NB4 (cell line): Measurements from ENCODE around the gene PHLDA2.

Source experiments
- DNase-seq: peaks from one replicate; pipeline ENCODE4 v3.0.0; 2010; ENCODE audit warnings: low read depth
- H3K4me3 ChIP-seq: one replicate; pipeline ENCODE4 v1.5.1; 2011; ENCODE audit warnings: mild to moderate bottlenecking, low read depth, low read length, moderate library complexity
- MYC ChIP-seq: IDR thresholded peaks from 2 replicates; pipeline ENCODE4 v1.6.1; 2011; ENCODE audit warnings: low read depth, low read length
- POLR2A ChIP-seq: IDR thresholded peaks from 2 replicates; pipeline ENCODE4 v1.6.1; 2011; ENCODE audit warnings: mild to moderate bottlenecking; ENCODE audit not compliant: insufficient read length; ENCODE audit errors: extremely low read depth
- TF ChIP-seq, protein P1 (sequence below): IDR thresholded peaks from one replicate; pipeline ENCODE4 v1.5.1; 2012; ENCODE audit warnings: low read depth, low read length
- TF ChIP-seq, protein P2 (sequence below): IDR thresholded peaks from 2 replicates; pipeline ENCODE4 v1.6.1; 2011; ENCODE audit warnings: low read depth, low read length

PHLDA2 gene

DNA sequence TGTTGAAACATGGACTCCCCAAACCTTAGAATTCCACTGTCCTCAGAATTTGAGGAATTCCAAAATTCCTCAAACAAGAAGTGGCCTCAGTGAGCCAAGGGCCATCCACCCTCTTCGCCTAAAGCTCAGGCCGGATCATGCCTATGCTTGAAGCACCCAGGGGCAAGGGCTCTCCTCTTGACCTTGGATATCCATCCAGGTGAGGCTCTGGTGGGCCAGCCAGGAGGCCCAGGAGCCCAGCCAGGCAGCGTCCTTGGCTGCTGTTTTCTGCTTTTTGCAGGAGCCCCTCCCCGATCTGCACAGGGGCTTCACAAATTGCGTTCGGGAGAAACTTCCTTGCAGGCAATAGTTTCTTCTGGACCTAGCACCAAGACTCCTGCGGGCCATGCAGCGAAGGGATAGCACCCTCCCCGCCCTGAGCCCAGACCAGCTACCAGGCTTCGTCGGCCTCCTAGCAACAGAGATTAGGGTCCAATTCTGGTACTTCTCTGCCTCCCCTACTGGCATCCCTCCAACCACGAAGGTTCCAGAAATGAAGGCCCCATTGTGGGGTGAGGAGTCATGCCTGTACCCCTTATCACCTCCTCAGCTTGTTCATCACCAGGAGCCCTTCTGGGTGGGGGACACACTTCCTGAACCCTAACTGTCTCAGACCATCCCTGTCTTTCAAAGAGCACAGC, 2.0 kb downstream of the PHLDA2 start:
- no peak for TF ChIP-seq MYC
- TF ChIP-seq, protein P1, sequence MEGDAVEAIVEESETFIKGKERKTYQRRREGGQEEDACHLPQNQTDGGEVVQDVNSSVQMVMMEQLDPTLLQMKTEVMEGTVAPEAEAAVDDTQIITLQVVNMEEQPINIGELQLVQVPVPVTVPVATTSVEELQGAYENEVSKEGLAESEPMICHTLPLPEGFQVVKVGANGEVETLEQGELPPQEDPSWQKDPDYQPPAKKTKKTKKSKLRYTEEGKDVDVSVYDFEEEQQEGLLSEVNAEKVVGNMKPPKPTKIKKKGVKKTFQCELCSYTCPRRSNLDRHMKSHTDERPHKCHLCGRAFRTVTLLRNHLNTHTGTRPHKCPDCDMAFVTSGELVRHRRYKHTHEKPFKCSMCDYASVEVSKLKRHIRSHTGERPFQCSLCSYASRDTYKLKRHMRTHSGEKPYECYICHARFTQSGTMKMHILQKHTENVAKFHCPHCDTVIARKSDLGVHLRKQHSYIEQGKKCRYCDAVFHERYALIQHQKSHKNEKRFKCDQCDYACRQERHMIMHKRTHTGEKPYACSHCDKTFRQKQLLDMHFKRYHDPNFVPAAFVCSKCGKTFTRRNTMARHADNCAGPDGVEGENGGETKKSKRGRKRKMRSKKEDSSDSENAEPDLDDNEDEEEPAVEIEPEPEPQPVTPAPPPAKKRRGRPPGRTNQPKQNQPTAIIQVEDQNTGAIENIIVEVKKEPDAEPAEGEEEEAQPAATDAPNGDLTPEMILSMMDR = no peak
- no peak for TF ChIP-seq POLR2A
- TF ChIP-seq, protein P2, sequence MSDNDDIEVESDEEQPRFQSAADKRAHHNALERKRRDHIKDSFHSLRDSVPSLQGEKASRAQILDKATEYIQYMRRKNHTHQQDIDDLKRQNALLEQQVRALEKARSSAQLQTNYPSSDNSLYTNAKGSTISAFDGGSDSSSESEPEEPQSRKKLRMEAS = no peak
- DNase-seq = no peak
- H3K4me3 ChIP-seq = no peak overlapping the region

DNA sequence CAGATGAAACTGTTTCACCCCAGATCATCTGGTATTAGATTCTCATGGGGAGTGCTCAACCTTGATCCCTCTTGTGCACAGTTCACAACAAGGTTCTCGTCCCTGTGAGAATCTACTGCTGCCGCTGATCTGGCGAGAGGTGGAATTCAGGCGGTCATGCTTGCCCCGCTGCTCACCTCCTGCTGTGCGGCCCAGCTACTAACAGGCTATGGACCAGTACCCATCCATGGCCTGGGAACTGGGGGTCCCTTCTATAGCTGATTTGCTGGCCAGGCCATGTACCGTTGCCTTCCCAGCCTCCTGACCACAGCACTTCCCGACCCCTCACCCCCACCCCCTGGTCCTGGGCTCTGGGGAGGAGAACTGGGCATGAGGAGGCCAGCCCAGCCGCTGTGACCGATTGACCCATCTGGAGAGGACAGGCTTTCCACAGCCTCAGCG, 2.6 kb downstream of the PHLDA2 start:
- H3K4me3 ChIP-seq = no peak overlapping the region
- TF ChIP-seq MYC (no peak), POLR2A (no peak)
- TF ChIP-seq, protein P1 = no peak
- TF ChIP-seq, protein P2 = no peak
- no peak for DNase-seq

DNA sequence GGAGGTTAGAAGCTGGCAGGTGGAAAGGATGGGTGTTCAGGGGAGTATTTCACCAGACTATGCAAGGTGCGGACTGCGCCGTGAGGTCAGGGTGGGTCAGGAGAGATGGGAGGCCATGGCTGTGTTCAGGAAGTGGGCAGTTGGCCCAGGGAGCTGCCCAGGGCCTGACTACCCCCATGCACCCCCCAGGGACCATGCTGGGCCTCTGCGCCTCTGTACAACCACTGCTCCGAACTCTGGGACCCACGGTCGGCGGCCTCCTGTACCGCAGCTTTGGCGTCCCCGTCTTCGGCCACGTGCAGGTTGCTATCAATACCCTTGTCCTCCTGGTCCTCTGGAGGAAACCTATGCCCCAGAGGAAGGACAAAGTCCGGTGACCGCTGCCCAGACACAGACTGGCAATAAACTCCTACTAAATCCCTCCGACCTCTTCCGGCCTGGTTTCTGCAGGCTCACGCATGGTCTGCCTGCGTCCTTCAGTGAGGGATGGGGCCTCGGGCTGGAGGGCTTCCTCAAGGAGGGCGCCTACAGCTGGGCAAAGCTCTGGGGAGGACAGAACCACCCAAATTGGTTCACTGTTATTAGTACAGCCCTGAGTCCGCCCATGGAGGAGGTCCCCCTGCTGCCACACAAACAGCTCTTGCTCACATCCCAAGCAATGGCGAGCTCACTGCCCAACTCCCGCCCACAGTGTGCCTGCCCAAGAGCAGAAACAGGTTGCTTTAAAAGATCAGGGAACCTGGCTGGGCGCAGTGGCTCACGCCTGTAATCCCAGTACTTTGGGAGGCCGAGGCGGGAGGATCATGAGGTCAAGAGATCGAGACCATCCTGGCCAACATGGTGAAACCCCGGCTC, 4.2 kb downstream of the PHLDA2 start:
- DNase-seq = no peak
- TF ChIP-seq, protein P2 = no peak
- TF ChIP-seq, protein P1 = no peak
- TF ChIP-seq POLR2A (no peak), MYC (no peak)
- H3K4me3 ChIP-seq = no peak overlapping the region

DNA sequence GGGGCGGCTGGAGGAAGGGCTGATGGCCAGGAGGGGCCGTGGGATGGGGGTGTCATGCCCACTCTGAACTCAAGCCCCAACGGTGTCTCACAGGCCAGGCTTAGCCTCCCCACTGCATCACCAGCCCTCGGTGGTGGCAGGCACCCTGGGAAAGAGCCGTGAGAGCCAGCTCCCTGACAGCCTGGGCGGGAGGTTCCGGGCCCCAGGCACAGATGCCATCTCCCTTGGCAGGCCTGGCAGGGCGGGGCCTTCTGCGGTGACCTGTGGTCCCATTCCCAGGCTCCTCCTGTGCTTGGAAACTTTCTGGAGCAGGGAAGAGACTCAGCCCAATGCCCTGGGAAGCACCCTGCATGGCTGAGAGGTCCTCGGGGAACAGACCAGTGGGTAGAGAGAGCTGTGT, 4.8 kb downstream of the PHLDA2 start:
- DNase-seq = no peak
- H3K4me3 ChIP-seq = no peak overlapping the region
- TF ChIP-seq, protein P1 = no peak
- TF ChIP-seq, protein P2 = no peak
- TF ChIP-seq MYC (no peak), POLR2A (no peak)

DNA sequence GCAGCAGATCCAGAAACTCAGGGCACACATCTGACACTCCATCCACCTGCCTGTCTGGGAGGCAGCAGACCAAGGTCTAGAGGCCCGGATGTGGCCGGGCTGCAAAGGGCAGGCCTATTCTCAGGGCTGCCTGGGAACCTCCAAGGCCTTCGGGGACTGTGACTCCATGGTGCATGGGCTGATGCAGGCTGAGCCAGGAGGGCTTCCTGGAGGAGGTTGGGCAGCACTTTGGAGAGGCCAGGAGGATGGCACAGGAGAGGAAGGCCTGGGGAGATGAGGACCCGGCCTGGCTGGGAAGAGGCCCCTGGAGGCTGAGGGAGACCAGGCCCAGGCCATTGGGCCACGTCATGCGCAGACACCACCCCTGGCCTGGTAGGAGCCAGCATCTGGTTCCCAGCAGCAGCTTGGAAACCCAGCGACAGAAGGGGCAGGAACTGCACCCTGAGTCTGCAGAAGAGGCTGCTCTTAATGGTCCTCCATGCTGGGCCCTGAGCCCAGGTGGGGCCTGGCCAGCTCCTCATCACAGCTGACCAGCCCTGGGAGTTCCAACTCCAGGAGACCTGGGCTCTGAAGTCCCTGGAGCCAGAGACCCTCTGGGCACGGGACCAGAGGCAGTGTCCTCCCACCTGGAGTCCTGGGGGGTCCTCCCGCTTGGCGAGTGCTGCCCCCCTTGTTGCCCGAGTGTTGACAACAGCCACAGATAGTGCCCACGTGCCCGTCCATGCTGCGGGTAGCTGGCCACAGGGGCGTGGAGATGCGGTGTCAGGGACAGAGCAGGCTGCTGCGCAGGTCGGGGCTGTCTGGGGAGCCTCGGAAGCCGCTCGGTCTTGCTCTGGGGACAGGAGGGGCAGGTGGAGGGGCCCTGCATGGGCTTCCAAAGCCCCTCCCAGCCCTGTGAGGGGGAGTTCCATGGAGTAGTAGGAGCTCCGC, 5.5 kb downstream of the PHLDA2 start:
- DNase-seq = no peak
- no peak overlapping the region for H3K4me3 ChIP-seq
- TF ChIP-seq, protein P1 = no peak
- TF ChIP-seq, protein P2 = no peak
- TF ChIP-seq MYC = no peak
- no peak for TF ChIP-seq POLR2A
